Measurements from ENCODE around the gene NPPC.
"Not testable (repeated sequence)": the region's sequence is repeated elsewhere in the genome, so short reads cannot be mapped to it uniquely, and the experiment has no call there.

Gene NPPC

DNA sequence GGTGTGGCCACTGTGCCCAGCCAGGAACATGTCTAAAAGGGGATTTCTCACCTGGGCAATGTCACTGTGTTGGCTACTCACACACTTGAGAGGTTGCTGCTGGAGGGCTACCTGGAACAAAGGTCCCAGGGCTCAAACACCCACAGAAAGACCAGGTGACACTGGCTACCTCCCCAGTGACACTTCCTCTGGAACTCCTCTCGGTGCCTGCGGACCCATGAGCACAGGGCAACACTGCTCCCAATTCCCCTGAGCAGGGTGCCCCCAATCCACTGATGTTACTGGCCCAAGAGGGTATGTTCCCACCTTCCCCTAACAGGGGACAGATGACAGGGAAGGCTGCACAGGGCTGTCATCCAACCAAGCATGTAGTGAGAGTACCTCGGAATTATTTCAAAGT lies 5.8 kb downstream of the NPPC start:
- no peak for DNase-seq (ENCODE audit: low read depth in 3 of 3)

DNA sequence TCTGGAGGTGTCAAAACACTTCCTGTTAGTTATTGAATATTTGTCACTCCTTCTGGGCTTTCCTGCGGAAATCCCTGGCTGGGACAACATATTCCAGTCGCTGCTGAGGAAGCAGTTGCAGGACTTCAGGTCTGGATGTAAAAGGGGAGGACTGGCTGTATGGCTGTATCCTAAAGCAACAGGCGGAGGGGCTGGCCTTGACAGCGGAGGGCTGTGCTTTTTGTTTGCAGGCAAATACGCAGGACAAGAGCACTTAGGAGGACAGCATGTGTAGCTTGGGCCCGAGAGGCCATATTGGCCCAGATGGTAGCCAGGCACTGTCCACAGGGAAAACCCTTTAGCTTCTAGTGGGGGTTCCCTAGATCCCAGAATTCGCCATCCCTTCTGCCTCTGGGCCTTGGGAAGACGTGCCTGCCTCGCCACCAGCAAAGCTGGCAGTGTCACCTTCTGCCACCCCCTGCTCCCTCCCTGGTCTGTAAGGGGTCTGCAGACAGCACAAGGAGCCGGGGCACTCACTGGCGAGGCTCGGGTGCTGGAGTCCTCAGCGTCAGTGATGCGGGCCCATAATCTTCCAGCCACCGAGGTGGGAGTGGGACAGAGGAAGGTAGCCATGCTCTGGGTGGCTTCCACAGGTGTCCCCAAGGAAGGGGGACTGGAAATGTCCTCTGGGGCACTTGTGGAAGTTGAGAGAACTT lies 6.7 kb downstream of the NPPC start:
- DNase-seq (ENCODE audit: low read depth in 3 of 3): no peak

DNA sequence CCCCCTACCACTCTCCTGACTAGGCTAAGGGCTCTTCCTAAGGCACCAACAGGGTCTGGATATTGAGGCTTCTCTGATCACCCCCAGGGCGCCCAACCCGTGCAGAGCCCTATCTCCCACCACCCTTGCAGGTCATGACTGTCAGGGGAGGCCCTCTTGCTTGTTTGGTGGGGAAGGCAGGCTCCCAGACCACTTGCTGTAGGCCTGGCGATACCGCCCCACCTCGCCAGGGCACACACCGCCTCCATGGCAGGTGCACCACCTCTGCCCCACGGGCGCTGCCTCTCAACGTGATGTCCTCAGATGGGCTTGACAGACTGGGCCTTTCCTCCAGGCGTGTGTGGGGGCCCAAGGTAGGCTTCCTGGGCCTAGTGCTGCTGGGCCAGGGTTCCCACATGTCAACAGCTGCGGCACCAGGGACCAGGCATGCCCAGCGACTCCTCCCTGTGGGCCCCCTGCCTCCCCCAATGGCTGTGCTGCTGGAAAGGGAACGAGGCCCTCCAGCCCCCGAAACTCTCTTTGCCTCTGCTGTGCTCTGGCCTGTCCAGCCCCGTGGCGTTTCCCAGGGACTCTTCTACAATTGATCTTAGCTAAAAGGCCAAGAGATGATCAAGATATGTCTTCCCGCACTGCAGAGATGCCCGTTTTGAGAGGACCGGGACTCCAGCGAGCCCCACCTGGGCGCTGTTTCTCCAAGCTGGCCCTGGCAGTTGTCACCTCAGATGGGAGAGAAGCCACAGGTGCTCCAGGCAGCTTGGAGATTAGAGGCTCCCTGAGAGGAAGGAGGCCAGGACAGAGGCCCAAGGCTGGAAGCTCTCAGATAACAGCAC lies 7.5 kb downstream of the NPPC start:
- DNase-seq (ENCODE audit: low read depth in 3 of 3): no peak

DNA sequence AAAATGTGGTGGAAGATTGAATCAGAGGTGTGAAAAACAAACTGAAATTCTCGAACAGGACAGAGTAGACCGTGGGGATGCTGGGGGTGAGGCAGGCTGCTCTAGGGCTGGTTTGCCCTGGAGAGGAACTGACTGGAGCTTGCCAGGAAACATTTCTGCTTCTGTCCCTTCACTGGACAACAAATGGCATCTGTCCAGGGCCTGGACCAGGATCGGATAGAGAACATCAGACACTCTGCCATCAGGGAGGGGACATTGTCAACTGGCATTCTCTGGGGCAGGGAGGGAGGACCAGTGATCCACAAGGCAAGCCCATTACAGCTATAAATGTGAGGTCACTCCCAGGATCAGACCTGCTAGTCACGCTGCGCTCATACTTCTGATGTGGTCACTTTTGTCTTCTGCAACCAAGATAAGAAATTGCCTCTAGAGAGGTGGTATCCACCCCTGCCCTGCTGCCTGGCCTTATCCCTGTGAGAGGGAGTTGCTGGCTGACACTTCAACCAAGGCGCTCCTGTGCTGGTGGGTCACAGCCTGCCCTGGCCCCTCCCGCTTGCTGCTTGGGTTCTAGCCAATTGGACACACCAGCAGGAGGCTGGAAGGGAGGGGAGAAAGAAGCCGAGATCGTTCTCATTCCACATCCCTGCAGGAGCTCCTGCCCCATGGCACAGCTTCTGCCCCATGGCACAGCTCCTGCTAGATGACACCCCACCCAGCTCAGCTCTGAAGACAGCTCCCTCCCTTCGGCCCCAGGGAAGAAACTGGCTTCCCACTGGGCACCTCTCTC lies 8.7 kb downstream of the NPPC start:
- DNase-seq (ENCODE audit: low read depth in 3 of 3): no peak

DNA sequence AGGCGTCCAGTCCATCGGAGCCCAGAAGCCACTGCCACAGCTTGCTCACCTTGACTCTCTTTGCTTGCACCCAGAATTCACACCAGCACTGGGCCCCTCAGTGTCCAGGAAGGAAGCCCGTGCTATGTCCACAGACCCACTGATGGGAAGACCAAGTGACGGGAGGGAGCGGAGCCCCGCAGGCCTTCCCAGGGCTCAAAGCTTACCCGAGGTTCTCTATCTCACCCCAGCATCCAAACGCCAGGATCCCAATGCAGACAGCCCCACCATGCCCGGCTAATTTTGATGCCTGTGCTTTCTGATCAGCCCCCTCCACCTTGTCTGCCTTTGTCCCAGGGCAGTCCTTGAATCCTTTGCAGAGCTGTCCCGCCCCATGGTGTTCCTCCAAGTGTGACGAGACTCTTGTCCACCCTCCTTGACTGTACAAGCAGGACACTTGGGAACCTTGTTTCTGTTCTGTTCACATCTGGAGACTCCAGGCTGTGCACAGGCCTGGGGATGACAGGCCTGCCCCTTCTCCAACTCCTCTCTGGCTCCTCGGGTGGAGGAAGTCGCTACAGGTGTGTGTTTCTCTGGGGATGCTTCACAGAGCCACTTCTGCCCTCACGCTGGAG lies 12.0 kb downstream of the NPPC start:
- no peak for DNase-seq (ENCODE audit: low read depth in 3 of 3)

DNA sequence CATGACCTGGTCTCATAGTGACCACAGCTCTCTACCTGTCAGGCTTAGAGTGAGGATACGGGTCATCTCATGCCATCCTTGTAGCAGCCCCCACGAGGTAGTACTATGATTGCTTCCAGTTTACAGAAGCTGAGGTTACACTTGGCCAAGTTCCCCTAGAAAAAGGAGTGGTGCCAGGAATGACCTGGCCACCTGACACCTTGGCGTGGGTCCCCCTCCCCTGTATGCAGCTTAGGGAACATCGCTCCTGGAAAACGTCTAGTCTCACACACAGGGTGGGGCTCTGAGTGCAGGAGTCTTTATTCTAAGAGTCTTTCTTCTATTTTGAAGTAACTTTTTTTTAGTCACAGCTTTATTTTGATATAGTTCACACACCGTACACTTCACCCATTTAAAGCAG lies 14.8 kb downstream of the NPPC start:
- DNase-seq (ENCODE audit: low read depth in 3 of 3): no peak

DNA sequence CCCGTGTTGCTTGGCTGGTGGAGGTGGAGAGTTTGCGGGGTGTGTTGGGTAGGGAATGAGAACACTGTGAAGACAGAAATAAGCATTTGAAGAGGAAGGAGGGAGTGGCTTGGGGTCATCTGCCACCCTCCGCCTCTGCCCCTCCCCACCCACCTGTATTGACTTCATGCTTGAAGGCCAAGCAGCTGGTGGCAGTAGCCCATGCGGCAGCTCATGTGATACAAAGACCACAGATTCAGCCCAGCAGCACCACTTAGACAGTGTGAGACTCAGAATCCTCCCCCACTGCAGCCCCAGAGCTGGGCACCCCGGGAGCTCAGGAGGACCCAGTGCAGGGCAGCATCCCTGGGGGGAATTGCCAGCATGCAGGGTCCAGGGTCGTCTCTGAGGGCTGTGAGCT lies 15.4 kb downstream of the NPPC start:
- no peak for DNase-seq (ENCODE audit: low read depth in 3 of 3)

DNA sequence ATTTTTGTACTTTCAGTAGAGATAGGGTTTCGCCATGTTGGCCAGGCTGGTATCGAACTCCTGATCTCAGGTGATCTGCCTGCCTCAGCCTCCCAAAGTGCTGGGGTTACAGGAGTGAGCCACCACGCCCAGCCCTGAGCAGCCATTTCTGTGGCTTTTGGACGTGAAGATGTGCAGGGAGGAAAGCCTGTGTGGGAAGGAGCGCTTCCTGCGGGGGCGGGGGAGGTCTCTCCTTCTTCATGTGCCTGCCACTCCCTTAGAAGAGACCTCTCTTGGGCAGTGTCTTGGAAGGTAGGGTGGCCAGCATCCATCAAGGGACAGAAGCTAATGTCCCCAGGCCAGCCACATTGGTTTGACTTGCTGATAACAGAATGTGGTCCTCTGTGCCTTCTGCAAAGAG lies 16.0 kb downstream of the NPPC start:
- not testable (repeated sequence) for DNase-seq (ENCODE audit: low read depth in 3 of 3)

DNA sequence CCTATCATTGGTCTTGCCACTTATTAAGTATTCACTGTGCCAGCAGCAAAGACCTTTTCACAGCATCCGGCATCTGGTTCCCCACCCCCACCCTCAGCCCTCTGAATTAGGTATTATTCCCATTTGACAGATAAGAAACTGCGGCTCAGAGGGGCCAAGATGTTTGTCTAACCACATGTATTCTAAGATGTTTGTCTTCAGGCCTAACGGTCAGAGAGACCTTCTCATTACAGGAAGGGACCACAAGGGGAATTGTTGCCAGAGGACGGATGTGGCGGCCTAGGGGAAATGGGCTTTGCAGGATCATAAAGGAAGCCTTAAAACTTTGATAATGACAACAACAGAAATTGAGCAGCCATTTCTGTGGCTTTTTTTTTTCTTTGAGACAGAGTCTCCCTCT lies 16.6 kb downstream of the NPPC start:
- DNase-seq (ENCODE audit: low read depth in 3 of 3): no peak

DNA sequence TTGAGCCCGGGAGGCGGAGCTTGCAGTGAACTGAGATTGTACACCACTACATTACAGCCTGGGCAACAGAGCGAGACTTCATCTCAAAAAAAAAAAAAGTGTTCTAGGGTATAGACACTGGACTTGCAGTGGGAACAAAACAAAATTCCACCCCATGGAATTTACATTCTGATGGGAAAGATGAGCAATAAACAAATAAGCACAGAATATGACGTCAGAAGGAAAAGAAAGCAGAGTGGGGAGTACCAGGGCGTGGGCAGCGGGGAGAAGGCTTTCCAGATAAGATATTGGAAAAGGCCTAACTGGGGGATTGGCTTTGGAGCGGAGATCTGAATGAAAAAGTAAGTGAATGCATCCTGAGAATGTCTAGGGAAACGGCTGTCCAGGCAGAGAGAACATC lies 17.6 kb downstream of the NPPC start:
- no peak for DNase-seq (ENCODE audit: low read depth in 3 of 3)

DNA sequence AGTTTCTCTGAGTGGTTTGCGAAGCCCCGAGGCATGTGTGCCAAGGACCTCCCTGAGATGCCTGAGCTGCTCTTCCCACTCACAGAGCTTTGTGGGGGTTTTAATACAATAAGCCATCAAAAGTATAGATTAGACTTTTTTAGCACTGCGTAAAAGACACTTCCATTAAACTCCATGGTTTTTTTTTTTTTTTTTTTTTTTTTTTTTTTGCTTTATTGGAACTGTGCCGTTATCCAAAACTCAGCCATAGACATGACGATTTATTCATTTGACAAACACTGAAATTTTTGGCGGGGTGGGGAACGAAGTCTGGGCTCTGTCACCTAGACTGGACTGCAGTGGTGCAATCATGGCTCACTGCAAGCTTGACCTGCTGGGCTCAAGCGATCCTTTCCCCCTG lies 18.4 kb downstream of the NPPC start:
- no peak for DNase-seq (ENCODE audit: low read depth in 3 of 3)

DNA sequence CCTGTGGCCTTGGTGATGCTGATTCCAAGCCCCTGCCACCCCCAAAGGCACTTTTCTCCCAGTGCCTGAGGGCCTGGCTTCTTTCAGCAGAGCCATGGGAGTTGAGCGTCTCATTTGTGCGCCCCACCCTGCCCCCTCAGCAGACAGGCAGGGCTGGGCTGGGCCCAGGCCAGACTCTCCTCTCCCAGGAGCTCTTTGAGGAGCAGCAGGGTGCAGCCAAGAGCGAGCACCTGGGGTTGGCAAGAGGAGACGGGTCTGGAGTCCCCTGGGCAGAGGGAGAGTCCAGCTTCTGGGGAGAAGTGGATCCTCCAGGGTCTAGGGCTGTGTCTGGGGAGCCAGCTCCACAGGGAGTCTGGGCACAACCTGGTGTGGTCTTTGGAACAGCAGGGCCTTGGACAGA lies 21.2 kb downstream of the NPPC start:
- no peak for DNase-seq (ENCODE audit: low read depth in 3 of 3)

DNA sequence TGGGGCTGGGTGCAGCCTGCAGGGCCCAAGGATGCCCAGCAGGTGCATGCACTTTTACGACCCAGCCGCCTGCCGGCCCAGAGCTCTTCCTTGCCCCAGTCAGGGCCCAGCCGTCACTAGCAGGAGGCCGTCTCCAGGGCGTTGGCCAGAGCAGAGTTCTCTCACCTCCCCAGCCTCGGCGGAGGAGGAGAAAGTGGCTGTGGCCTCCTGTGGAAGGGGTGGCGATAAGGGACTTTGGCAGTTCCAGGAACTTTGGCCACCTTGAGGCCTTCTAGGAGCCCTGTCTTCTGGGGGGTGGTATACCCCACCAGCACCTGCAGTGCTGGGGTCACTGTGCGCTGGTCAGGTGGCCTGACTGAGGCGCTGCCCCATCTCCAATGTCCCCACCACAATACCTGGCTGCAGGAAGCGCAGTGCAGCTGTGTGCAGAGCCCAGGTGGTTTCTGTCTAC lies 22.0 kb downstream of the NPPC start:
- no peak for DNase-seq (ENCODE audit: low read depth in 3 of 3)

DNA sequence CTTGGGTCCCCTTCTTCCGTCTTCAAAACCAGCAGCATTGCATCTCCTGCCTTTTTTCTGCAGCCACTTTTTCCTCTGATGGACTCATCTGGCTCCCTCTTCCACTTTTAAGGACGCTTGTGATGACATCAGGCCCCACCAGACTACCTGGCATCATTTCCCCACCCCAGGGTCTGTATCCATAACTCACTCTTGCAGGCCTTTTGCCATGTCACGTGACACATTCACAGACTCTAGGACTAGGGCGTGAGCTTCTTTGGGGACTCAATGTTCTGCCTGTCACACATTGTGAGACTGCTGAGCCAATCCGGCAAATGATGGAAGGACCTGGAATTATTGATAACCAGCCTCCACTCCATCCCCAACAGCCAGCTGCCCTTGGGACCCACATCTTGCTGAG lies 23.6 kb downstream of the NPPC start:
- DNase-seq (ENCODE audit: low read depth in 3 of 3): no peak

DNA sequence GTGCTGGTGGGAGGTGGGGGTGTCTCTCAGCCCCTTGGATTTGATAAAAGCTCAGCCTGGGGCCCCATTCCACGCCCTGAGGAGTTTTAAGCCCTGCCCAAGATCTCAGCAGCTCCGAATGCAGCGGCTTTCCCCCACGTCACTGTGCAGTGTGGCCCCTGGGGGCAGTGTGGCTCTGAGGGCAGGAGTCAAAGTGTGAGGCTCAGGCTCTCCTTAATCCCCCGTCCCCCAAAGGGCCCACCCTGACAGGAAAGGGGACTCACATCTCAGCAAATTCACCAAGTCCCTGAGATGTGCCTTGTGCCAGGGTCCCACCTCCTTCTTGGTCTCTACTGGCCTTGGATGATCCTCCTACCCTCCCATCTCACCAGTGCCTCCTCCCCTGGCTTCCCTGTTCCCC lies 25.2 kb downstream of the NPPC start:
- DNase-seq (ENCODE audit: low read depth in 3 of 3): no peak

DNA sequence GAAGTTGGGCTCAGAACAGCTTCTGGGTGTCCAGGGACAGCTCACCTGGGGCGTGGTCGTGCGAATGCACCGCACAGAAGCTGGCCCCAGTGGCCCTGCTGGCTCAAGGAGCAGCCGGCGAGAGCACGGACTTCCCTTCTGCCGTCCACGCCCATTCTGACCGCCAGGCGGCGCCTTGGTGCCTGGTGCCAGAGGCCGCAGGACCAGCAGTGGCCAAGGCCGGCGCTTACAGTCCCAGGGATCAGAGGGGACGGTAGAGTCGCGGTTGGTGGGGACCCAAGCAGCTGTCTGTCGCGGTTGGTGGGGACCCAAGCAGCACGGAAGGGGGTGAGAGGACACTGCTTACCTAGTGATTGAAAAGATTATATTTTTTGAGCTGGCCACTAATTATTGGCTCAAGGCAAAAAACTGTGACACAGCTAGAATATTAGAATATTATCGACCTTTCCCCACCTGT lies 25.7 kb downstream of the NPPC start:
- peak; percentile 29 to 68 (median 55) for DNase-seq (ENCODE audit: low read depth in 3 of 3)

DNA sequence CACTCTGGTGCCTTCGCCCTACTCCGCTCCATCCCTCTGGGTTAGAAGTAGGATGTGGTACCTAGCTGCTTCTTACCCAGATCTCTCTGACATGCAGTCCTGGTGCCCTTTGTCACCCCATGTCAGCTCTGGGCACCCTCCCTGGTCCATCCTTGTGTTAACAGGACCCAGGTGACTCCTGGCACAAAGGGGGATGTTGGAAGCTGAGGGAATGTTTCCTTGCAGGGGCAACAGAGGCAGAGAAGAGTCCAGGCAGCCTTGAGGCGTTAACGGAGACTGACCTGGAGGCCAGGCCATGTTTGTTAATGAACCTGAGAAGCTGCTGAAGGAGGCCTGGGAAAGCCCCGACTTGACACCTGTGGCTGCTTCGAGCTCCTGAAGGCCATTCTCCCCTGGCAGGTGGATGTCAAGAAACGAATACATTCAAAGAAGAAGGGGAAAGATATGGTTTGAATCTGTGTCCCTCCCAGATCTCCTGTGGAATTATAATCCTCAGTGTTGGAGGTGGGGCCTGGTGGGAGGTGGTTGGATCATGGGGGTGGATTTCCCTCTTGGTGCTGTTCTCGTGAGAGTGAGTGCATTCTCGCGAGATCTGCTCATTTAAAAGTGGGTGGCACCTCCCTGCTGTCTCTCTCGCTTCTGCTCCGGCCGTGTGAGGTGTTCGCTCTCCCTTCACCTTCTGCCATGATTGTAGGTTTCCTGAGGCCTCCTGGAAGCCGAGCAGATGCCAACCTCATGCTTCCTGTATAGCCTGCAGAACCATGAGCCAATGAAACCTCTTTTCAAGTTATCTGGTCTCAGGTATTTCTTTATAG lies 31.4 kb downstream of the NPPC start:
- DNase-seq (ENCODE audit: low read depth in 3 of 3): no peak

DNA sequence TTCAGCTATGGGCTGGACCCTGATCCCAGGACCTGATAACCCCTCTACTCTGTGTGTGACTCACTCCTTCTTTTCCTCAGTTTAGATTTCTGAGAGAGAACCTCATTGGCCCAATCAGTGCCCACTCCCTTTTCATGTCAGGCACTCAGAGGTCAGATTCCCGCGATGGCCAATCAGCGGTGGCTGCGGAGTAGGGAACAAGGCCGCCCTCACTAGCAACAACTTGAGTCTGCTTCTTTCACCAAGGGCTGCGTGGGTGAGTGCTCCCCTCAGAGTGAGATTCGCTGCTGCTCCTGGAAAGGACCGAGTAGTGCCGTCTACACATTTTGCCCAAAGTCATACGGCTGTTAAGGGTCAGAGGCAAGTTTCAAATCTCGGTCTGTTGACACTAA lies 34.7 kb downstream of the NPPC start:
- no peak for DNase-seq (ENCODE audit: low read depth in 3 of 3)

DNA sequence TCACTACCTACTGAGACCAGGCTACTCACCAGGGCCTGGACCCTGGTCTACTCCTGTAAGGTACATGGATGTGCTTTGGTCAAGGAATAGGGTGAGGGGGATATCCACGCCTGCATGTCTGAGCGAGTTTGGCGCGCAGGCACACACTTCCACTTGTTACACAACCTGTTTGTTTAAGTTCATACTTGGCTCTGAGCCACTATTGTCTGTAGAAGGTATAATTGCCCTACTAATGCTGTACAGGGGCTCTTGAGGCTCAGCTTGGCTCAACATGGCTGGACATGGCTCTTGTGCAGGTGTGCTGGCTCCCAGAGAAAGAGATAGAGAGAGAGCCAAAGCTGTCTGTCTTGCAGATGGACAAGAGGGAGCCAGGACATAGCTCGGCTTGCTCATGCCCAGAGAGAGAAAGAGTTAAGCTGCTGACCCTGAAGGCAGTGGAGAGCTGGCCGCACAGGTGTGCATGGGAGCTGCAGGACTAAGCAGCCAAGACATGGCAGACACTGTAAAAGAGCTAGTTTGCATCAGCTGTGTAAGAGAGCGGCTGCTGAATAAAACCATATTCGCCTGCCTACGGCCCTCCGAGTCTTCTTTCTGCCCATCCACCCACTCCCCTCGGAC lies 35.2 kb downstream of the NPPC start:
- DNase-seq (ENCODE audit: low read depth in 3 of 3): no peak

DNA sequence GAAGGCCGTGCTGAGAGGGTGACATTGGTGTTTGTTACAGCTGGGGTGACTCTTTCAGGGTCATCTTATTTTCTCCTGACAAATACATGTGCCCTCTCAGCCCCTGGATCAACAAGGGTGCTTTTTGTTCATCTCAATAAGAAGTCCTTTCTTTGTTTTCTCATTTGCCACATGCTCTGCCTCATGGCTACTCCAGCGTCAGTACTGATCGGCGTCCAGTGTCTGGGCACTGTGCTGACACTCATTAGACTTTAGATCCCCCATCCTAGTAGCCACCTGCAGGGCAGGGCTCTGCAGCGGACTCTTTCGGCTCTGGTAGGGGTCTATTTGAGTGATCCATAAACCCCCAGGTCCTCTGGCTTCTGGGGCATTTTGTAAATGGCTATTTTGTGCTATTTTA lies 38.4 kb downstream of the NPPC start:
- DNase-seq (ENCODE audit: low read depth in 3 of 3): no peak
